ENCODE data around the gene KDM3B.
"Not testable (repeated sequence)": the region's sequence is repeated elsewhere in the genome, so short reads cannot be mapped to it uniquely, and the experiment has no call there.

DNA sequence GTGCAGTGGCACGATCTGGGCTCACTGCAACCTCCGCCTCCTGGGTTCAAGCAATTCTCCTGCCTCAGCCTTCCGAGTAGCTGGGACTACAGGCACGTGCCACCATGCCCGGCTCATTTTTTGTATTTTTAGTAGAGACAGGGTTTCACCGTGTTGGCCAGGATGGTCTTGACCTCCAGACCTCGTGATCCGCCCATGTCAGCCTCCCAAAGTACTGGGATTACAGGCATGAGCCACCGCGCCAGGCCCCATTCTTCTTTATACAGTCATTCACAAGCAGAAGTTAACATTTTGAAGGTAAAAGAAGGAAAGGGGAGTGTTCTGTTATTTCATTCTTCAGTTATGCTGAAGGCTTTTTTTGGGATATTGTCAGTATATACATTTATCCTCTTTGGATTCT, 37.4 kb downstream of the KDM3B start:
- not testable (repeated sequence) for TF ChIP-seq CTCF (conservative IDR thresholded peaks at IDR 0.05; ENCODE audit: low read length); EZH2phosphoT487 (IDR thresholded peaks at IDR 0.05; ENCODE audit: borderline replicate concordance)
